Fibroblast of lung (primary cell): ENCODE data around the gene EPHA5. TPM values are rescaled to one million over a fixed set of nuclear protein-coding genes. Genes with fewer than 3 reads are reported as not detected.

Experiments
- DNase-seq, 2 donors: peaks; one replicate each; pipeline versions ENCODE4 v3.0.0 to v3.0.0-alpha.2; 2010; ENCODE audit warnings: low read depth in 2 of 2
- H2AFZ ChIP-seq: 2 replicates; pipeline ENCODE4 v1.5.1; 2012; ENCODE audit warnings: low read length, control low read depth, inconsistent platforms
- H3K27ac ChIP-seq: 2 replicates; pipeline ENCODE4 v1.5.1; 2011; ENCODE audit warnings: low read length, control low read depth; ENCODE audit not compliant: insufficient read depth
- H3K27me3 ChIP-seq: 2 replicates; pipeline ENCODE4 v1.5.1; 2011; ENCODE audit warnings: mild to moderate bottlenecking, low read length; ENCODE audit not compliant: control insufficient read depth, insufficient read depth
- H3K36me3 ChIP-seq: 2 replicates; pipeline ENCODE4 v1.5.1; 2011; ENCODE audit warnings: low read length; ENCODE audit not compliant: control insufficient read depth, insufficient read depth
- H3K4me1 ChIP-seq: 2 replicates; pipeline ENCODE4 v1.5.1; 2011; ENCODE audit warnings: low read length; ENCODE audit not compliant: control insufficient read depth, insufficient read depth; ENCODE audit errors: extremely low read depth
- H3K4me2 ChIP-seq: 2 replicates; pipeline ENCODE4 v1.5.1; 2011; ENCODE audit warnings: low read length, control low read depth; ENCODE audit not compliant: insufficient read depth; ENCODE audit errors: extremely low read depth
- H3K4me3 ChIP-seq, 4 experiments: fragments of 200-600 bp in 1 of 4; sonication (generic) in 1 of 4; replicated peaks in 1 of 4; 2 replicates each; pipeline ENCODE4 v1.5.1; 2011 to 2016; ENCODE audit warnings: low read length in 4 of 4, low read depth in 3 of 4, mild to moderate bottlenecking in 3 of 4, control low read depth in 2 of 4, inconsistent platforms in 1 of 4, mixed read lengths in 1 of 4; ENCODE audit not compliant: insufficient read depth in 1 of 4; ENCODE audit errors: control extremely low read depth in 1 of 4
- H3K79me2 ChIP-seq: 2 replicates; pipeline ENCODE4 v1.5.1; 2012; ENCODE audit warnings: mild to moderate bottlenecking, low read length, inconsistent platforms; ENCODE audit not compliant: control insufficient read depth, insufficient read depth
- H3K9ac ChIP-seq: 2 replicates; pipeline ENCODE4 v1.5.1; 2011; ENCODE audit warnings: mild to moderate bottlenecking, low read length, control low read depth; ENCODE audit not compliant: insufficient read depth
- H3K9me3 ChIP-seq: 2 replicates; pipeline ENCODE4 v1.5.1; 2012; ENCODE audit warnings: low read depth, low read length; ENCODE audit not compliant: control insufficient read depth, insufficient read depth
- H4K20me1 ChIP-seq: 2 replicates; pipeline ENCODE4 v1.5.1; 2011; ENCODE audit warnings: low read length; ENCODE audit not compliant: control insufficient read depth, insufficient read depth; ENCODE audit errors: extremely low read depth
- CTCF ChIP-seq, 2 donors: IDR thresholded peaks in 1 of 2; conservative IDR thresholded peaks in 1 of 2; 1 replicate in 1 of 2; 2 replicates in 1 of 2; pipeline ENCODE4 v1.5.1; 2011 to 2012; ENCODE audit warnings: low read length in 2 of 2, control low read depth in 1 of 2, inconsistent platforms in 1 of 2, low read depth in 1 of 2, mild to moderate bottlenecking in 1 of 2
- EZH2 ChIP-seq: IDR thresholded peaks from 2 replicates; pipeline ENCODE4 v1.5.1; 2012; ENCODE audit warnings: low read length, control low read depth, mild to moderate bottlenecking; ENCODE audit errors: missing control alignments
- polyA plus RNA-seq, 2 donors: library from polyadenylated mRNA; depleted of rRNA in 1 of 2; stranded (reverse) in 1 of 2; unstranded in 1 of 2; fragments of >200 nt; gene quantifications; 2 replicates each; pipeline ENCODE4 v1.2.1, GENCODE V29; 2011 to 2012; ENCODE audit warnings: missing spikeins in 1 of 2
- total RNA-seq: library from RNA; depleted of rRNA; stranded (reverse); fragments of >200 nt; gene quantifications from 2 replicates; pipeline ENCODE4 v1.2.1, GENCODE V29; 2014

The EPHA5 gene
- total and polyA plus RNA-seq, 2 donors (not counting 1 experiment from before 2014, with no cell fraction given) = under 0.01 to 0.16 TPM

- DNase-seq = peak in 1 of 2 donors; percentile 72
- Histone ChIP-seq H3K27me3 (peaks cover 13% of the 10 kb centered on the region), H3K79me2 (no peaks in the 10 kb centered on the region), H3K4me1 (no peaks in the 10 kb centered on the region), H3K9me3 (no peaks in the 10 kb centered on the region), H3K4me3 (no peak overlapping the region), H4K20me1 (no peaks in the 10 kb centered on the region), H3K9ac (no peak overlapping the region), H3K4me2 (no peak overlapping the region), H2AFZ (no peak overlapping the region), H3K36me3 (no peaks in the 10 kb centered on the region), H3K27ac (no peak overlapping the region)
- TF ChIP-seq EZH2 (no peak), CTCF (conservative IDR thresholded peaks at IDR 0.05 in 1 of 2, IDR thresholded peaks at IDR 0.05 in 1 of 2; ENCODE audit: low read depth in 1 of 2, low read length in 2 of 2) (no peak)
These were observed 4.3 kb downstream of the EPHA5 start for GRCh38 chr4:65665771-65666523.

GRCh38 chr4:65661471-65661870 is 8.8 kb downstream of the EPHA5 start:
- Histone ChIP-seq H3K27ac (no peak overlapping the region), H2AFZ (no peak overlapping the region), H4K20me1 (no peaks in the 10 kb centered on the region), H3K4me3 (no peak overlapping the region), H3K27me3 (no peaks in the 10 kb centered on the region), H3K36me3 (no peaks in the 10 kb centered on the region), H3K79me2 (no peaks in the 10 kb centered on the region), H3K9ac (no peak overlapping the region), H3K9me3 (no peaks in the 10 kb centered on the region), H3K4me2 (no peak overlapping the region), H3K4me1 (no peaks in the 10 kb centered on the region)
- peak in 1 of 2 donors; percentile 50 for DNase-seq
- no peak for TF ChIP-seq EZH2
- no peak for TF ChIP-seq CTCF (conservative IDR thresholded peaks at IDR 0.05 in 1 of 2, IDR thresholded peaks at IDR 0.05 in 1 of 2; ENCODE audit: low read depth in 1 of 2, low read length in 2 of 2)

- Histone ChIP-seq H3K27ac (no peak overlapping the region), H3K9ac (no peak overlapping the region), H4K20me1 (no peaks in the 10 kb centered on the region), H3K27me3 (no peaks in the 10 kb centered on the region), H2AFZ (no peak overlapping the region), H3K4me1 (no peaks in the 10 kb centered on the region), H3K36me3 (no peaks in the 10 kb centered on the region), H3K79me2 (no peaks in the 10 kb centered on the region), H3K4me2 (no peak overlapping the region), H3K9me3 (no peaks in the 10 kb centered on the region), H3K4me3 (no peak overlapping the region)
- DNase-seq = no peak
- TF ChIP-seq EZH2 (no peak), CTCF (conservative IDR thresholded peaks at IDR 0.05 in 1 of 2, IDR thresholded peaks at IDR 0.05 in 1 of 2; ENCODE audit: low read depth in 1 of 2, low read length in 2 of 2) (no peak)
These were observed 12.2 kb downstream of the EPHA5 start for GRCh38 chr4:65658117-65658516.
